HUES6 (cell line): ENCODE measurements around the gene TEX9.
A peak's percentile ranks its signal among the peaks of the same experiment; 100 is the strongest.

Source experiments
- H3K27ac ChIP-seq: 2 replicates; pipeline ENCODE4 v1.7.0; 2013; ENCODE audit warnings: low read depth, mild to moderate bottlenecking, low read length, inconsistent platforms
- H3K27me3 ChIP-seq: 2 replicates; pipeline ENCODE4 v1.6.1; 2013; ENCODE audit warnings: low read length; ENCODE audit not compliant: control insufficient read depth, insufficient read depth
- H3K36me3 ChIP-seq: 2 replicates; pipeline ENCODE4 v1.6.1; 2013; ENCODE audit warnings: low read length; ENCODE audit not compliant: control insufficient read depth, insufficient read depth
- H3K4me1 ChIP-seq: 2 replicates; pipeline ENCODE4 v1.6.1; 2013; ENCODE audit warnings: low read length; ENCODE audit not compliant: control insufficient read depth, insufficient read depth
- H3K4me3 ChIP-seq: 2 replicates; pipeline ENCODE4 v1.5.1; 2013; ENCODE audit warnings: low read depth, low read length
- H3K9ac ChIP-seq: one replicate; pipeline ENCODE4 v1.6.1; 2013; ENCODE audit warnings: mild to moderate bottlenecking, low read length
- H3K9me3 ChIP-seq: 2 replicates; pipeline ENCODE4 v1.6.1; 2013; ENCODE audit warnings: low read depth, low read length; ENCODE audit not compliant: control insufficient read depth, insufficient read depth

The TEX9 gene

GRCh38 chr15:56445746-56446145, 80.5 kb downstream of the TEX9 start:
- Histone ChIP-seq H3K27me3 (no peaks in the 10 kb centered on the region), H3K9me3 (peaks cover 2% of the 10 kb centered on the region; the same call in 1 of the 2 replicates), H3K4me1 (no peaks in the 10 kb centered on the region), H3K9ac (no peak overlapping the region), H3K27ac (no peak overlapping the region), H3K4me3 (no peak overlapping the region), H3K36me3 (no peaks in the 10 kb centered on the region)

GRCh38 chr15:56454836-56455235, 89.6 kb downstream of the TEX9 start:
- Histone ChIP-seq H3K27ac (no peak overlapping the region), H3K4me3 (no peak overlapping the region), H3K36me3 (no peaks in the 10 kb centered on the region), H3K4me1 (no peaks in the 10 kb centered on the region), H3K9ac (no peak overlapping the region), H3K9me3 (no peaks in the 10 kb centered on the region), H3K27me3 (no peaks in the 10 kb centered on the region)

GRCh38 chr15:56456229-56456628, 91.0 kb downstream of the TEX9 start:
- Histone ChIP-seq H3K9me3 (no peaks in the 10 kb centered on the region), H3K4me3 (no peak overlapping the region), H3K27me3 (no peaks in the 10 kb centered on the region), H3K4me1 (no peaks in the 10 kb centered on the region), H3K36me3 (no peaks in the 10 kb centered on the region), H3K9ac (no peak overlapping the region), H3K27ac (no peak overlapping the region)

DNA sequence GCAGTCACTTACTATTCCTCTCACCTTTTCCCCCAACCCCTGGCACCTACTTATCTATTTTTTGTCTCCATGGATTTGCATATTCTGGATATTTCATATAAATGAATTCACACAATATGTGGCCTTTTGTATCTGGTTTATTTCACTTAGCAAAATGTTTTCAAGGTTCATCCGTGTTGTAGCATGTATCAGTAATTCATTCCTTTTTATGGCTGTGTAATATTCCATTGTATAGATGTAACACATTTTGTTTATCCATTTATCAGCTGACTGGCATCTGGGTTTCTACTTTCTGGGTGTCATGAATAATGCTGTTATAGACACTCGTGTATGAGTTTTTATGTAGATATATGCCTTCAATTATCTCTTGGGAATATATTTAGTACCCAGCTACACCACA, 93.9 kb downstream of the TEX9 start:
- H3K27me3 ChIP-seq = no peaks in the 10 kb centered on the region
- no peaks in the 10 kb centered on the region for H3K36me3 ChIP-seq
- no peak overlapping the region for H3K27ac ChIP-seq
- no peak overlapping the region for H3K4me3 ChIP-seq
- H3K4me1 ChIP-seq = no peaks in the 10 kb centered on the region
- no peak overlapping the region for H3K9ac ChIP-seq
- H3K9me3 ChIP-seq = no peaks in the 10 kb centered on the region

DNA sequence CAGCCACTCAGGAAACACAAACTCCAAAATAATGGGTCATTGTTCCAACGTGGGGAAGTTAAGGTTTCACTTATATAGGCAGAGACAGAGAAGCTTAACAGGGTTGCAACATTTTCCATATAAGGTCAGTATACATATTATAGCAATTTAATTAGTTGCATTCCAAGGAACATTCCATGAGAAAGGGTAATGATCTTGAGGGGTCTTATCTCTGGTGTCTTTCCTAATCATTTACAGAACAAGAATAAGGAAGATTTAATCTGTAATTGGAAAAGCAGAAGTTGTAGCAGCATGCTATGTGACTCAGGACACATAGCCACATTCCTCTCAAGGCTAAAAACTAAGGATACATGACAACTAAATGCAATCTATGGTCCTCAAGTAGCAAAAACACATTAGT, 94.8 kb downstream of the TEX9 start:
- Histone ChIP-seq H3K4me1 (no peaks in the 10 kb centered on the region), H3K9ac (no peak overlapping the region), H3K27ac (no peak overlapping the region), H3K9me3 (no peaks in the 10 kb centered on the region), H3K27me3 (no peaks in the 10 kb centered on the region), H3K36me3 (no peaks in the 10 kb centered on the region), H3K4me3 (no peak overlapping the region)

- no peaks in the 10 kb centered on the region for H3K4me1 ChIP-seq
- no peaks in the 10 kb centered on the region for H3K36me3 ChIP-seq
- no peaks in the 10 kb centered on the region for H3K27me3 ChIP-seq
- H3K27ac ChIP-seq = no peak overlapping the region
- no peak overlapping the region for H3K4me3 ChIP-seq
- H3K9ac ChIP-seq = no peak overlapping the region
- H3K9me3 ChIP-seq = no peaks in the 10 kb centered on the region
Measured at GRCh38 chr15:56460947-56461346, 95.7 kb downstream of the TEX9 start.

GRCh38 chr15:56464893-56465520, 99.8 kb downstream of the TEX9 start, which contains the start of gene MNS1:
Gene MNS1 (minus strand): TSS chr15:56465137. CDS start chr15:56464972, 165 bp downstream.
- Histone ChIP-seq H3K9me3 (no peaks in the 10 kb centered on the region), H3K36me3 (no peaks in the 10 kb centered on the region), H3K9ac (peak within 1 kb of the TSS; percentile 61), H3K4me1 (no peaks in the 10 kb centered on the region), H3K27me3 (peaks cover 10% of the 10 kb centered on the region), H3K4me3 (peak within 1 kb of the TSS; percentile 73), H3K27ac (no peak within 1 kb of the TSS)

- H3K4me3 ChIP-seq = no peak overlapping the region
- H3K4me1 ChIP-seq = no peaks in the 10 kb centered on the region
- peaks cover 14% of the 10 kb centered on the region for H3K27me3 ChIP-seq
- no peak overlapping the region for H3K9ac ChIP-seq
- no peaks in the 10 kb centered on the region for H3K36me3 ChIP-seq
- no peak overlapping the region for H3K27ac ChIP-seq
- no peaks in the 10 kb centered on the region for H3K9me3 ChIP-seq
Measured at GRCh38 chr15:56467616-56468015, 102.4 kb downstream of the TEX9 start.

DNA sequence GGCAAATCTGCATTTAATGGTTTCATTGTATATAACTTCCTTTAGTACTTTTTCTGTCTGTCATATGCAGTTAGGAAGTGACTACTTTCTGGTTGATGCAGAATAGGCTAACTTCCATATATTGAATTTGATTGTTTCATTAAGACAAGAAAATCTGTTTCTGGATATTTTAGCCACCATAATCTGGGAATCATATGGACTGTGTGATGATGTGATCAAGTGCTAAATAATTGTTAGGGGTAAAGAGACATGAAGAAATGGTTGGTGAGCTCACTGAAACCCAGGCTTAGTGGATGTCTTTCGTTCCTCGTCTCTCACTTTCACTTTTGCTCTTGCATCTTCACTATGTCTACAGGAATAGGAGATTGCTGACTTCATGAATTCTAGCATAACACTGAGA, 103.2 kb downstream of the TEX9 start:
- H3K27me3 ChIP-seq = peaks cover 14% of the 10 kb centered on the region
- no peaks in the 10 kb centered on the region for H3K4me1 ChIP-seq
- no peak overlapping the region for H3K27ac ChIP-seq
- H3K36me3 ChIP-seq = no peaks in the 10 kb centered on the region
- no peak overlapping the region for H3K9ac ChIP-seq
- H3K4me3 ChIP-seq = no peak overlapping the region
- no peaks in the 10 kb centered on the region for H3K9me3 ChIP-seq

GRCh38 chr15:56469483-56469882, 104.3 kb downstream of the TEX9 start:
- H3K27me3 ChIP-seq = peaks cover 14% of the 10 kb centered on the region
- H3K4me1 ChIP-seq = no peaks in the 10 kb centered on the region
- H3K9ac ChIP-seq = no peak overlapping the region
- no peaks in the 10 kb centered on the region for H3K36me3 ChIP-seq
- H3K9me3 ChIP-seq = no peaks in the 10 kb centered on the region
- H3K4me3 ChIP-seq = no peak overlapping the region
- no peak overlapping the region for H3K27ac ChIP-seq

DNA sequence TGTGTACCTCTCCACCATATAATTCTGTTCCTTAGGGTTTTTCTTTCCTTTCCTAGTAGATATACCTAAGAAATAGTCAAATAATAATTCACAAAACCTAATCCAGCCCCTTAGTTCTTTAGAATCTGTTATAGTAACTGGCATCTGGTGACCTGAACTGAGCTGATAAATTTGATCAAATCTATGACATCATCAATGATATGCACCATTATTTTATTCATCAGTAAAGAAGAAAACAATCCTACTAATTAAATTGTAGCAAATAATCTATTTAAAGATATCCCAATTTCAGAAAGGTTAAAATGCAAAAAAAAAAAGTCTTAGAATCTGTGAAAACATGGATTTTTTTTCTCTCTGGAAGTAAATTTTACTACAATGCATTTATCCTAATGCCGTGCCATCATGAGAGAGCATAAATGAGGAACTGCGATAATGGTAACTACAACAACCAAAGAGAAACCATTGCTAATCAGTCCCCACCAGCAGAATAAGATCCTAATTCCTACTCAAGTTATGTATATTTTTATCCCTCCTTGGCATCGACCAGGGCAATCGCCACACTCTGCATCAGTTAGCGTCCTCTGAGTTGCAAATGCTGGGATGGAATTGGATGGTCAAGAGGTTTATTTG, 106.3 kb downstream of the TEX9 start:
- H3K36me3 ChIP-seq = no peaks in the 10 kb centered on the region
- H3K27ac ChIP-seq = no peak overlapping the region
- H3K9ac ChIP-seq = no peak overlapping the region
- H3K9me3 ChIP-seq = no peaks in the 10 kb centered on the region
- H3K4me1 ChIP-seq = no peaks in the 10 kb centered on the region
- no peak overlapping the region for H3K4me3 ChIP-seq
- H3K27me3 ChIP-seq = peaks cover 14% of the 10 kb centered on the region
